WTC11 (cell line): ENCODE data around the gene ARHGAP6.

ENCODE experiments used
- CBFB ChIP-seq: sonication (generic); formaldehyde crosslinking; IDR thresholded peaks from 2 replicates; pipeline ENCODE4 v1.8.1; 2022; ENCODE audit warnings: mild to moderate bottlenecking, low read depth, missing genetic modification reagents
- FOXP4 ChIP-seq: sonication (generic); formaldehyde crosslinking; IDR thresholded peaks from 2 replicates; pipeline ENCODE4 v1.8.0; 2022; ENCODE audit warnings: mild to moderate bottlenecking, missing genetic modification reagents
- NR2C2 ChIP-seq: sonication (generic); formaldehyde crosslinking; IDR thresholded peaks from 2 replicates; pipeline ENCODE4 v1.8.0; 2022; ENCODE audit warnings: mild to moderate bottlenecking, missing genetic modification reagents
- SP1 ChIP-seq: sonication (generic); formaldehyde crosslinking; conservative IDR thresholded peaks from 2 replicates; pipeline ENCODE4 v1.8.1; 2022; ENCODE audit warnings: missing genetic modification reagents
- USF2 ChIP-seq: sonication (generic); formaldehyde crosslinking; IDR thresholded peaks from 2 replicates; pipeline ENCODE4 v1.8.1; 2023; ENCODE audit warnings: mild to moderate bottlenecking, missing genetic modification reagents, moderate library complexity
- ZNF121 ChIP-seq: sonication (generic); formaldehyde crosslinking; IDR thresholded peaks from 2 replicates; pipeline ENCODE4 v1.8.0; 2023; ENCODE audit warnings: missing genetic modification reagents
- ZNF138 ChIP-seq: sonication (generic); formaldehyde crosslinking; conservative IDR thresholded peaks from 2 replicates; pipeline ENCODE4 v1.8.1; 2022; ENCODE audit warnings: mild to moderate bottlenecking, moderate library complexity, missing genetic modification reagents
- TF ChIP-seq, protein P1 (sequence below): sonication (generic); formaldehyde crosslinking; IDR thresholded peaks from 2 replicates; pipeline ENCODE4 v1.8.1; 2022; ENCODE audit warnings: low read depth, missing genetic modification reagents, borderline replicate concordance
- TF ChIP-seq, protein P2 (sequence below): fragments of 200-600 bp; IDR thresholded peaks from 2 replicates; pipeline ENCODE4 v1.8.0; 2022; ENCODE audit warnings: antibody characterized with exemption
- TF ChIP-seq, protein P3 (sequence below): sonication (generic); formaldehyde crosslinking; IDR thresholded peaks from 2 replicates; pipeline ENCODE4 v1.8.1; 2022; ENCODE audit warnings: mild to moderate bottlenecking, moderate library complexity, missing genetic modification reagents
- TF ChIP-seq, protein P4 (sequence below): sonication (generic); formaldehyde crosslinking; IDR thresholded peaks from 2 replicates; pipeline ENCODE4 v1.8.0; 2022; ENCODE audit warnings: mild to moderate bottlenecking, missing genetic modification reagents
- TF ChIP-seq, protein P5 (sequence below): sonication (generic); formaldehyde crosslinking; IDR thresholded peaks from 2 replicates; pipeline ENCODE4 v1.8.0; 2022; ENCODE audit warnings: mild to moderate bottlenecking, missing genetic modification reagents

DNA sequence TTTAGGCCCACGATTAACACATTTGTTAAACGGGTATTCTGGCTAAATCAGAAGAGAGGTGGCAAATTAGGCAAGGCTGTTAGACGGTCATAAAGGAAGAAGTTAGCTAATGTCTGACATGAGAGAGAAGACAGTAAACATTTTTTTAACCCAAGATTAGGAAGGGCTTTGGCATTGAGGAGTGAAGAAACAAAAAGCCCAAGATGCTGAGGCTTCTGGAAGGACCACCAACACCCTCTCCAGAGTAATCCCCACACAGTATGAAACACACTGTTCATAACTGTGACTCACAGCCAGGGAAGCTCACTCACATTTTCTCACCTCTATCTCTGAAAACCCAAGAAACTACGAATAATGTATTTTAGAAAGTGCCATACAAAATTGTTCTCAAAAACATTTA lies 244.9 kb downstream of the ARHGAP6 start:
- TF ChIP-seq, protein P1, sequence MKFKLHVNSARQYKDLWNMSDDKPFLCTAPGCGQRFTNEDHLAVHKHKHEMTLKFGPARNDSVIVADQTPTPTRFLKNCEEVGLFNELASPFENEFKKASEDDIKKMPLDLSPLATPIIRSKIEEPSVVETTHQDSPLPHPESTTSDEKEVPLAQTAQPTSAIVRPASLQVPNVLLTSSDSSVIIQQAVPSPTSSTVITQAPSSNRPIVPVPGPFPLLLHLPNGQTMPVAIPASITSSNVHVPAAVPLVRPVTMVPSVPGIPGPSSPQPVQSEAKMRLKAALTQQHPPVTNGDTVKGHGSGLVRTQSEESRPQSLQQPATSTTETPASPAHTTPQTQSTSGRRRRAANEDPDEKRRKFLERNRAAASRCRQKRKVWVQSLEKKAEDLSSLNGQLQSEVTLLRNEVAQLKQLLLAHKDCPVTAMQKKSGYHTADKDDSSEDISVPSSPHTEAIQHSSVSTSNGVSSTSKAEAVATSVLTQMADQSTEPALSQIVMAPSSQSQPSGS (CRISPR knock-in tag): no peak
- no peak for TF ChIP-seq SP1 (CRISPR knock-in tag)
- TF ChIP-seq FOXP4 (CRISPR knock-in tag): no peak
- TF ChIP-seq, protein P2, sequence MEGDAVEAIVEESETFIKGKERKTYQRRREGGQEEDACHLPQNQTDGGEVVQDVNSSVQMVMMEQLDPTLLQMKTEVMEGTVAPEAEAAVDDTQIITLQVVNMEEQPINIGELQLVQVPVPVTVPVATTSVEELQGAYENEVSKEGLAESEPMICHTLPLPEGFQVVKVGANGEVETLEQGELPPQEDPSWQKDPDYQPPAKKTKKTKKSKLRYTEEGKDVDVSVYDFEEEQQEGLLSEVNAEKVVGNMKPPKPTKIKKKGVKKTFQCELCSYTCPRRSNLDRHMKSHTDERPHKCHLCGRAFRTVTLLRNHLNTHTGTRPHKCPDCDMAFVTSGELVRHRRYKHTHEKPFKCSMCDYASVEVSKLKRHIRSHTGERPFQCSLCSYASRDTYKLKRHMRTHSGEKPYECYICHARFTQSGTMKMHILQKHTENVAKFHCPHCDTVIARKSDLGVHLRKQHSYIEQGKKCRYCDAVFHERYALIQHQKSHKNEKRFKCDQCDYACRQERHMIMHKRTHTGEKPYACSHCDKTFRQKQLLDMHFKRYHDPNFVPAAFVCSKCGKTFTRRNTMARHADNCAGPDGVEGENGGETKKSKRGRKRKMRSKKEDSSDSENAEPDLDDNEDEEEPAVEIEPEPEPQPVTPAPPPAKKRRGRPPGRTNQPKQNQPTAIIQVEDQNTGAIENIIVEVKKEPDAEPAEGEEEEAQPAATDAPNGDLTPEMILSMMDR: no peak
- no peak for TF ChIP-seq USF2 (CRISPR knock-in tag)
- TF ChIP-seq, protein P3, sequence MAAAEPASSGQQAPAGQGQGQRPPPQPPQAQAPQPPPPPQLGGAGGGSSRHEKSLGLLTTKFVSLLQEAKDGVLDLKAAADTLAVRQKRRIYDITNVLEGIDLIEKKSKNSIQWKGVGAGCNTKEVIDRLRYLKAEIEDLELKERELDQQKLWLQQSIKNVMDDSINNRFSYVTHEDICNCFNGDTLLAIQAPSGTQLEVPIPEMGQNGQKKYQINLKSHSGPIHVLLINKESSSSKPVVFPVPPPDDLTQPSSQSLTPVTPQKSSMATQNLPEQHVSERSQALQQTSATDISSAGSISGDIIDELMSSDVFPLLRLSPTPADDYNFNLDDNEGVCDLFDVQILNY (CRISPR knock-in tag): no peak
- no peak for TF ChIP-seq ZNF121 (CRISPR knock-in tag)
- TF ChIP-seq CBFB (CRISPR knock-in tag): no peak
- TF ChIP-seq NR2C2 (CRISPR knock-in tag): no peak
- TF ChIP-seq, protein P4, sequence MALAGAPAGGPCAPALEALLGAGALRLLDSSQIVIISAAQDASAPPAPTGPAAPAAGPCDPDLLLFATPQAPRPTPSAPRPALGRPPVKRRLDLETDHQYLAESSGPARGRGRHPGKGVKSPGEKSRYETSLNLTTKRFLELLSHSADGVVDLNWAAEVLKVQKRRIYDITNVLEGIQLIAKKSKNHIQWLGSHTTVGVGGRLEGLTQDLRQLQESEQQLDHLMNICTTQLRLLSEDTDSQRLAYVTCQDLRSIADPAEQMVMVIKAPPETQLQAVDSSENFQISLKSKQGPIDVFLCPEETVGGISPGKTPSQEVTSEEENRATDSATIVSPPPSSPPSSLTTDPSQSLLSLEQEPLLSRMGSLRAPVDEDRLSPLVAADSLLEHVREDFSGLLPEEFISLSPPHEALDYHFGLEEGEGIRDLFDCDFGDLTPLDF (CRISPR knock-in tag): no peak
- TF ChIP-seq, protein P5, sequence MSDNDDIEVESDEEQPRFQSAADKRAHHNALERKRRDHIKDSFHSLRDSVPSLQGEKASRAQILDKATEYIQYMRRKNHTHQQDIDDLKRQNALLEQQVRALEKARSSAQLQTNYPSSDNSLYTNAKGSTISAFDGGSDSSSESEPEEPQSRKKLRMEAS (CRISPR knock-in tag): no peak
- TF ChIP-seq ZNF138 (CRISPR knock-in tag): no peak
